ENCODE data around the gene UPK1A.

The UPK1A gene

GRCh38 chr19:35644987-35645679 lies 21.2 kb upstream of the UPK1A start:
- DNase-seq = peak; percentile 53 to 68
- H3K79me1 ChIP-seq (ENCODE audit: low read length) = peaks cover 16% of the 10 kb centered on the region
- H2BK5ac ChIP-seq (ENCODE audit: low read depth, low read length, poor library complexity) = no peak overlapping the region
- peaks cover 6% of the 10 kb centered on the region for H3K79me2 ChIP-seq (ENCODE audit: control insufficient read depth, insufficient read depth, low read length, poor library complexity)
- peaks cover 3% of the 10 kb centered on the region for H3K9me3 ChIP-seq (ENCODE audit: insufficient read depth, low read depth, low read length)
- H3K4me1 ChIP-seq (ENCODE audit: control insufficient read depth in 1 of 2, insufficient read depth in 2 of 2, low read length in 2 of 2) = peaks cover 19 to 26% of the 10 kb centered on the region in 2 experiments
- WGBS (ENCODE audit: extremely low coverage, insufficient coverage, insufficient read length) = no CpG with 5 or more reads among the region's 20 CpGs
- no peak overlapping the region for H3K9ac ChIP-seq (ENCODE audit: low read length)
- no peak overlapping the region for H4K12ac ChIP-seq (ENCODE audit: low read depth, low read length)
- H3K4me2 ChIP-seq (ENCODE audit: low read length) = peak overlapping the region; percentile 89
- H4K91ac ChIP-seq (ENCODE audit: low read depth, low read length) = no peak overlapping the region
- no peak overlapping the region for H3K23ac ChIP-seq (ENCODE audit: low read length)
- H2BK12ac ChIP-seq (ENCODE audit: low read length) = peak overlapping the region; percentile 9
- H3K4ac ChIP-seq (ENCODE audit: low read depth, low read length) = no peak overlapping the region
- peak overlapping the region; percentile 53 for H2AK5ac ChIP-seq (ENCODE audit: low read length)
- H3K14ac ChIP-seq (ENCODE audit: low read length) = no peak overlapping the region
- no peaks in the 10 kb centered on the region for H3K36me3 ChIP-seq (ENCODE audit: control insufficient read depth in 1 of 2, insufficient read depth in 2 of 2, low read length in 2 of 2)
- H3K27me3 ChIP-seq (ENCODE audit: insufficient read depth, low read length) = no peaks in the 10 kb centered on the region
- H4K8ac ChIP-seq (ENCODE audit: low read depth, low read length) = peak overlapping the region; percentile 47
- H2AFZ ChIP-seq (ENCODE audit: insufficient read depth, low read length, poor library complexity) = peak overlapping the region; percentile 59
- H2BK120ac ChIP-seq (ENCODE audit: insufficient read depth, low read length, poor library complexity) = no peak overlapping the region
- no peak overlapping the region for H3K4me3 ChIP-seq (ENCODE audit: low read depth, low read length)
- H3K27ac ChIP-seq (ENCODE audit: low read depth, low read length) = peak overlapping the region; percentile 21
- H3K18ac ChIP-seq (ENCODE audit: low read length) = no peak overlapping the region

DNA sequence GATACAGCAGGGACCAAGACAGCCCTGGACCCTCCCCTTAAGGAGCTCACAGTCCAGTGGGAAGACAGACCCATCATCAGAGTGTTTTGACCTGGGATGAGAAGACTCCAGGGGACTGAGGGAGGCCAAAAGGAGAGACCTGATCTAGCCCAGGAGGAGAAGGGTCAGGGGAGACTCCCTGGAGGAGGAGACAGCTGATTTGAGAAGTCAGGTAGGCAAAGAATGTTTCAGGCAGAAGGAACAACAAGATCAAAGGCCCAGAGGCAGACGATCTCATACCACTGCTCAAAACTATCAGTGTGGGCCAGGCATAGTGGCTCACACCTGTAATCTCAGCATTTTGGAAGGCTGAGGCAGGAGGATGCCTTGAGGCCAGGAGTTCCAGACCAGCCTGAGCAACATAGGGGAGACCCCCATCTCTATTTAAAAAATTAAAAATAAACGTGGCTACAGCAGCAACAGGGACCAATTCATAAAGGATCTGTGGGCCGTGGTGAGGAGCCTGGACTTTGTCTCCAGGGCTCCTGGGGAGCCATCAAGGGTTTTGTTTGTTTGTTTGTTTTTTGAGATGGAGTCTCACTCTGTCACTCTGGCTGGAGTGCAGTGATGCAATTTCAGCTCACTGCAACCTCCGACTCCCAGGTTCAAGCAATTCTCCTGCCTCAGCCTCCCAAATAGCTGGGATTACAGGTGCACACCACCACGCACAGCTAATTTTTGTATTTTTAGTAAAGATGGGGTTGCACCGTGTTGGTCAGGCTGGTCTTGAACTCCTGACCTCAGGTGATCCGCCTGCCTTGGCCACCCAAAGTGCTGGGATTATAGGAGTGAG lies 20.4 kb upstream of the UPK1A start:
- peaks cover 16% of the 10 kb centered on the region for H3K79me1 ChIP-seq (ENCODE audit: low read length)
- H4K91ac ChIP-seq (ENCODE audit: low read depth, low read length) = no peak overlapping the region
- peaks cover 3% of the 10 kb centered on the region for H3K9me3 ChIP-seq (ENCODE audit: insufficient read depth, low read depth, low read length)

DNA sequence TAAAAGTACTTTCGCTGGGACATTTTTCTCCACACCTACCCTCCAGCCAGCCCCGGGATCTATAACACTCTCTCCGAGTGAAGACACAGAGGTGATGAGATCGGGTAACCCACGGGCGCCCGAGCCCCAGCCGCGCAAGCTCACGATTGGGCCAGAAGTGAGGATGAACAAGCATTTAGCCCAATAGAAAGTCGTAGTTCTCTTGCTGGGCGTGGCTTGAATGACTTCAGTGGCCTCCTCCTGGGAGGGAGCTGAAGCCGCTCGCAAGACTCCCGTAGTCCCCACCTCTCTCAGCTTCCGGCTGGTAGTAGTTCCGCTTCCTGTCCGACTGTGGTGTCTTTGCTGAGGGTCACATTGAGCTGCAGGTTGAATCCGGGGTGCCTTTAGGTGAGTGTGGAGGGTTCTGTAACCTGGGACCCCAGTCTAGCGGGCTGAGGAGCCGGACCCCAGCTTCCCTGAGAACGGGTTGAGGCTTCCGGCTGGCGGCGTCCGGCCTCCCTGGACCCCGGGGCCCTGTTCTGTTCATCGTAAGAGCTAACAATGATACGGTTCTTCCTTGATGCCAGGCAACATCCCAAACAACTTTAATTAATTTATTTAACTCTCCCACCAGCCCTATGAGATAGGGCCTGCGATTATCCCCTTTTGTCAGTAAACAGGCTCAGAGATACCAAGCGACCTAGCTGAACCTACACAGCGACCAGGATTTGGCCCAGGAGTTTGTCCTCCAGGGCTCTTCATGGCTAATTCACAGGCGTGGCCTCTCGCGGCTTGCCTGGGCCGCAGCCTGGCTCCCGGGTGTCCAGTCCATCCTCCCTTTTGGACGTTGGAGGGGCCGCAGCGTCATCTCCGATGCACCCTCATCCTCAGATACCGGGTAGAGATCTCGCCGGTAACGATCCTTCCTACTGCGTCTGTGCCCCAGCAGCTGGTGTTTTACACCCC lies 18.0 kb upstream of the UPK1A start, which contains the start of gene COX6B1:
Gene COX6B1 (plus strand): TSS at position 307 of the 945 bp plus-strand sequence. CDS start 2,921 bp downstream, outside the sequence.
- Histone ChIP-seq H3K4me3 (ENCODE audit: low read depth, low read length) (peak within 1 kb of the TSS; percentile 90), H3K27me3 (ENCODE audit: insufficient read depth, low read length) (no peaks in the 10 kb centered on the region), H3K4me2 (ENCODE audit: low read length) (peak within 1 kb of the TSS; percentile 99), H3K4me1 (ENCODE audit: control insufficient read depth in 1 of 2, insufficient read depth in 2 of 2, low read length in 2 of 2) (peaks cover 8 to 15% of the 10 kb centered on the region in 2 experiments), H2BK120ac (ENCODE audit: insufficient read depth, low read length, poor library complexity) (peak within 1 kb of the TSS; percentile 50), H2AFZ (ENCODE audit: insufficient read depth, low read length, poor library complexity) (peak within 1 kb of the TSS; percentile 91), H3K9me3 (ENCODE audit: insufficient read depth, low read depth, low read length) (no peaks in the 10 kb centered on the region), H3K9ac (ENCODE audit: low read length) (peak within 1 kb of the TSS; percentile 87), H3K14ac (ENCODE audit: low read length) (peak within 1 kb of the TSS; percentile 71), H2AK5ac (ENCODE audit: low read length) (no peak within 1 kb of the TSS), H3K23ac (ENCODE audit: low read length) (no peak within 1 kb of the TSS), H4K8ac (ENCODE audit: low read depth, low read length) (peak within 1 kb of the TSS; percentile 93), H2BK12ac (ENCODE audit: low read length) (no peak within 1 kb of the TSS), H3K4ac (ENCODE audit: low read depth, low read length) (peak within 1 kb of the TSS; percentile 83), H4K12ac (ENCODE audit: low read depth, low read length) (peak within 1 kb of the TSS; percentile 77), H3K79me2 (ENCODE audit: control insufficient read depth, insufficient read depth, low read length, poor library complexity) (peaks cover 6% of the 10 kb centered on the region), H3K18ac (ENCODE audit: low read length) (peak within 1 kb of the TSS; percentile 83), H3K27ac (ENCODE audit: low read depth, low read length) (no peak within 1 kb of the TSS), H2BK5ac (ENCODE audit: low read depth, low read length, poor library complexity) (peak within 1 kb of the TSS; percentile 51), H3K36me3 (ENCODE audit: control insufficient read depth in 1 of 2, insufficient read depth in 2 of 2, low read length in 2 of 2) (peaks cover 13 to 14% of the 10 kb centered on the region in 2 experiments), H3K79me1 (ENCODE audit: low read length) (peaks cover 12% of the 10 kb centered on the region), H4K91ac (ENCODE audit: low read depth, low read length) (peak within 1 kb of the TSS; percentile 70)
- peak; percentile 96 to 98 for DNase-seq
- WGBS (ENCODE audit: extremely low coverage, insufficient coverage, insufficient read length) = no CpG with 5 or more reads among the region's 46 CpGs

More for the DNA sequence above, 20.4 kb upstream of the UPK1A start:
- Histone ChIP-seq H3K27me3 (ENCODE audit: insufficient read depth, low read length) (no peaks in the 10 kb centered on the region), H3K4me3 (ENCODE audit: low read depth, low read length) (no peak overlapping the region), H2AK5ac (ENCODE audit: low read length) (peak overlapping the region; percentile 53), H3K9ac (ENCODE audit: low read length) (no peak overlapping the region), H4K12ac (ENCODE audit: low read depth, low read length) (no peak overlapping the region), H2AFZ (ENCODE audit: insufficient read depth, low read length, poor library complexity) (peak overlapping the region; percentile 2), H3K14ac (ENCODE audit: low read length) (no peak overlapping the region), H3K79me2 (ENCODE audit: control insufficient read depth, insufficient read depth, low read length, poor library complexity) (peaks cover 6% of the 10 kb centered on the region), H2BK12ac (ENCODE audit: low read length) (peak overlapping the region; percentile 9), H3K18ac (ENCODE audit: low read length) (no peak overlapping the region), H3K4me1 (ENCODE audit: control insufficient read depth in 1 of 2, insufficient read depth in 2 of 2, low read length in 2 of 2) (peaks cover 19 to 26% of the 10 kb centered on the region in 2 experiments), H2BK120ac (ENCODE audit: insufficient read depth, low read length, poor library complexity) (no peak overlapping the region), H2BK5ac (ENCODE audit: low read depth, low read length, poor library complexity) (no peak overlapping the region), H3K27ac (ENCODE audit: low read depth, low read length) (no peak overlapping the region), H3K36me3 (ENCODE audit: control insufficient read depth in 1 of 2, insufficient read depth in 2 of 2, low read length in 2 of 2) (peaks cover 0 to 3% of the 10 kb centered on the region in 2 experiments), H4K8ac (ENCODE audit: low read depth, low read length) (peak overlapping the region; percentile 47), H3K4me2 (ENCODE audit: low read length) (no peak overlapping the region), H3K23ac (ENCODE audit: low read length) (no peak overlapping the region), H3K4ac (ENCODE audit: low read depth, low read length) (no peak overlapping the region)
- DNase-seq = peak; percentile 66 to 67
- WGBS (ENCODE audit: extremely low coverage, insufficient coverage, insufficient read length) = no CpG with 5 or more reads among the region's 7 CpGs

DNA sequence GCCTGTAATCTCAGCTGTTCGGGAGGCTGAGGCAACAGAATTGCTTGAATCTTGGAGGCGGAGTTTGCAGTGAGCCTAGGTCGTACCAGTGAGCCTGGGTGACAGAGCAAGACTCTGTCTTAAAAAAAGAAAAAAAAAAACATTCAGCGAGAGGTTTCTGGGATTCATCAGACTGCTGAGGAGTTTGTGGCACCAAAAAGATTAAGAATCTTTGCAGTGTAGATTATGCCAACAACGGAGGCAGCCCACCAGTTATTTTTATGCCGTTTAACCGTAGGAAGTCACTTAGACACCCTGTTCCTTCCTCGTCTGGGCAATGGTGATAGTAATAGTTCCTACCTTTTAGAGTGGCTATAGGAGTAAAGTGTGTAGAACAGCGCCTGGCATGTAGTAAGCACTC lies 15.7 kb upstream of the UPK1A start:
- no peak overlapping the region for H2BK12ac ChIP-seq (ENCODE audit: low read length)
- H3K4me1 ChIP-seq (ENCODE audit: control insufficient read depth in 1 of 2, insufficient read depth in 2 of 2, low read length in 2 of 2) = peaks cover 5 to 8% of the 10 kb centered on the region in 2 experiments
- no peak for DNase-seq
- H3K4me3 ChIP-seq (ENCODE audit: low read depth, low read length) = no peak overlapping the region
- peaks cover 2% of the 10 kb centered on the region for H3K79me1 ChIP-seq (ENCODE audit: low read length)
- H3K79me2 ChIP-seq (ENCODE audit: control insufficient read depth, insufficient read depth, low read length, poor library complexity) = peaks cover 4% of the 10 kb centered on the region
- no peak overlapping the region for H2BK5ac ChIP-seq (ENCODE audit: low read depth, low read length, poor library complexity)
- no peaks in the 10 kb centered on the region for H3K9me3 ChIP-seq (ENCODE audit: insufficient read depth, low read depth, low read length)
- no CpG with 5 or more reads among the region's 9 CpGs for WGBS (ENCODE audit: extremely low coverage, insufficient coverage, insufficient read length)
- no peak overlapping the region for H4K8ac ChIP-seq (ENCODE audit: low read depth, low read length)
- no peak overlapping the region for H4K91ac ChIP-seq (ENCODE audit: low read depth, low read length)
- H2AK5ac ChIP-seq (ENCODE audit: low read length) = no peak overlapping the region
- H3K14ac ChIP-seq (ENCODE audit: low read length) = no peak overlapping the region
- no peak overlapping the region for H3K4ac ChIP-seq (ENCODE audit: low read depth, low read length)
- no peak overlapping the region for H2AFZ ChIP-seq (ENCODE audit: insufficient read depth, low read length, poor library complexity)
- H2BK120ac ChIP-seq (ENCODE audit: insufficient read depth, low read length, poor library complexity) = no peak overlapping the region
- no peak overlapping the region for H3K23ac ChIP-seq (ENCODE audit: low read length)
- no peak overlapping the region for H3K27ac ChIP-seq (ENCODE audit: low read depth, low read length)
- H3K27me3 ChIP-seq (ENCODE audit: insufficient read depth, low read length) = no peaks in the 10 kb centered on the region
- no peak overlapping the region for H3K18ac ChIP-seq (ENCODE audit: low read length)
- no peak overlapping the region for H3K4me2 ChIP-seq (ENCODE audit: low read length)
- no peak overlapping the region for H3K9ac ChIP-seq (ENCODE audit: low read length)
- H3K36me3 ChIP-seq (ENCODE audit: control insufficient read depth in 1 of 2, insufficient read depth in 2 of 2, low read length in 2 of 2) = peaks cover 28 to 30% of the 10 kb centered on the region in 2 experiments
- H4K12ac ChIP-seq (ENCODE audit: low read depth, low read length) = no peak overlapping the region

Data from trophoblast cell (in vitro differentiated cells and primary cell).